Spleen (tissue), 11 donors: ENCODE results near the gene TMED4. TPM values are rescaled to one million over a fixed set of nuclear protein-coding genes. Genes with fewer than 3 reads are reported as not detected.
"Not testable (repeated sequence)": the region's sequence is repeated elsewhere in the genome, so short reads cannot be mapped to it uniquely, and the experiment has no call there.

ENCODE experiments used
- DNase-seq: peaks from one replicate; pipeline ENCODE4 v3.0.0-alpha.2; 2020
- H3K27ac ChIP-seq, 8 donors: fragments of 200-600 bp; sonication (generic) in 7 of 8; 1 replicate in 4 of 8; 2 replicates in 4 of 8; pipeline versions ENCODE4 v1.5.0 to v1.8.0; 2016 to 2021; ENCODE audit warnings: inconsistent platforms in 4 of 8, mild to moderate bottlenecking in 4 of 8, moderate library complexity in 1 of 8
- H3K27me3 ChIP-seq, 7 donors: fragments of 200-600 bp; sonication (generic) in 6 of 7; replicated peaks in 1 of 7; 1 replicate in 4 of 7; 2 replicates in 3 of 7; pipeline versions ENCODE4 v1.5.0 to v1.8.0; 2016 to 2021; ENCODE audit warnings: inconsistent platforms in 3 of 7, mild to moderate bottlenecking in 1 of 7
- H3K36me3 ChIP-seq, 6 donors: fragments of 200-600 bp; sonication (generic) in 5 of 6; 1 replicate in 4 of 6; 2 replicates in 2 of 6; pipeline versions ENCODE4 v1.5.0 to v1.8.0; 2016 to 2021; ENCODE audit warnings: inconsistent platforms in 2 of 6
- H3K4me1 ChIP-seq, 6 donors: fragments of 200-600 bp; sonication (generic) in 5 of 6; 1 replicate in 3 of 6; 2 replicates in 3 of 6; pipeline versions ENCODE4 v1.5.0 to v1.8.0; 2016 to 2021; ENCODE audit warnings: inconsistent platforms in 3 of 6
- H3K4me3 ChIP-seq, 8 donors: fragments of 200-600 bp; sonication (generic) in 7 of 8; 1 replicate in 4 of 8; 2 replicates in 4 of 8; pipeline versions ENCODE4 v1.5.0 to v1.8.0; 2016 to 2021; ENCODE audit warnings: inconsistent platforms in 4 of 8, mild to moderate bottlenecking in 4 of 8, moderate library complexity in 2 of 8
- H3K9me3 ChIP-seq, 8 donors: fragments of 200-600 bp; sonication (generic) in 7 of 8; 1 replicate in 4 of 8; 2 replicates in 4 of 8; pipeline versions ENCODE4 v1.5.0 to v1.8.0; 2016 to 2021; ENCODE audit warnings: inconsistent platforms in 4 of 8
- POLR2A ChIP-seq, 3 donors: fragments of 450-650 bp; IDR thresholded peaks; one replicate each; pipeline ENCODE4 v1.5.1; 2017; ENCODE audit warnings: antibody characterized with exemption in 3 of 3, mild to moderate bottlenecking in 1 of 3
- POLR2AphosphoS5 ChIP-seq, 3 donors: sonication (generic); formaldehyde crosslinking; IDR thresholded peaks; one replicate each; pipeline ENCODE4 v1.5.1; 2017; ENCODE audit warnings: antibody characterized with exemption in 3 of 3
- WGBS, 5 donors: extraction: QIAGEN DNeasy Blood & Tissue Kit in 3 of 5; methylation state at CpG; one replicate each; pipeline versions ENCODE4 v1.1.5 to v1.1.7; 2013 to 2018; 5-methylcytosine and 5-hydroxymethylcytosine counted together
- intact Hi-C: fragments of 100-400 bp; cut with DNase I; formaldehyde crosslinking; loops from one replicate; pipeline ENCODE4 v1.15.0; 2023; ENCODE audit warnings: low total_unique reads
- polyA plus RNA-seq, 3 donors: library from polyadenylated mRNA; stranded (reverse); fragments of 200-250 nt; gene quantifications; one replicate each; pipeline ENCODE4 v1.2.1, GENCODE V29; 2013
- total RNA-seq, 7 donors: library from RNA; depleted of rRNA in 3 of 7; stranded (reverse); fragments of >200 nt in 3 of 7; fragmentation: NEBNext Ultra II Directional in 4 of 7; extraction: Animal tissue kit (Norgen Biotek cat#: 25700) in 4 of 7; gene quantifications; one replicate each; pipeline versions ENCODE4 v1.1.0 to v1.2.1, GENCODE V29; 2016 to 2021
- TF ChIP-seq, protein P1 (sequence below), 11 experiments: fragments of 200-600 bp in 7 of 11; fragments of 450-650 bp in 4 of 11; sonication (generic) in 4 of 11; IDR thresholded peaks in 8 of 11; conservative IDR thresholded peaks in 3 of 11; 1 replicate in 7 of 11; 2 replicates in 4 of 11; pipeline versions ENCODE4 v1.4.0 to v1.8.0; 2016 to 2021; ENCODE audit warnings: antibody characterized with exemption in 11 of 11, inconsistent platforms in 4 of 11, mild to moderate bottlenecking in 1 of 11
- donor health status: healthy with polysubstance abuse.
- donor health status: DM: no; HTN: no; CAD: no; lungs with moderate emphysema.
- donor health status: DM: no; HTN: no; CAD: no.
- donor health status: Bipolar disorder and iron deficiency.
- donor health status: healthy.
- donor health status: DM: no; HTN: no; CAD: no.
- donor health status: DM: yes; HTN: yes; CAD: no.

TMED4 gene
- total and polyA plus RNA-seq, 10 donors, result 26.1 to 105 (median 59.6) TPM

DNA sequence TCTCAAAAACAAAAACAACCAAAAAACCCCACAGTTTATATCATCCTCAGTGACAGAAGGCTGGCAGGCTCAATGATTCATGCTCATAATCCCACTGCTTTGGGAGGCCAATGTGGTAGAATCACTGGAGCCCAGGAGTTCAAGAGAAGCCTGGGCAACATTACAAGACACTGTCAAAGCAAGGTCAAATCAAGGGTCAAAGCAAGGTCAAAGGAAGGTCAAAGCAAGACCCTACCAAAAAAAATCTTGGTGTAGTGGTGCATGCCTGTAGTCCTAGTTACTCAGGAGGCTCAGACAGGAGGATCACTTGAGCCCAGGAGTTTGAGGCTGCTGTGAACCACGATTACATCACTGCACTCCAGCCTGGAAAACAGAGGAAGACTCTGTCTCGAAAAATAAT, 26.7 kb downstream of the TMED4 start:
- 64 to 87% (median 76%) methylated on average over 2 of the region's 2 CpGs for WGBS, 5 donors
- TF ChIP-seq POLR2AphosphoS5 (IDR thresholded peaks at IDR 0.05) (no peak), POLR2A (IDR thresholded peaks at IDR 0.05) (no peak)
- TF ChIP-seq, protein P1, sequence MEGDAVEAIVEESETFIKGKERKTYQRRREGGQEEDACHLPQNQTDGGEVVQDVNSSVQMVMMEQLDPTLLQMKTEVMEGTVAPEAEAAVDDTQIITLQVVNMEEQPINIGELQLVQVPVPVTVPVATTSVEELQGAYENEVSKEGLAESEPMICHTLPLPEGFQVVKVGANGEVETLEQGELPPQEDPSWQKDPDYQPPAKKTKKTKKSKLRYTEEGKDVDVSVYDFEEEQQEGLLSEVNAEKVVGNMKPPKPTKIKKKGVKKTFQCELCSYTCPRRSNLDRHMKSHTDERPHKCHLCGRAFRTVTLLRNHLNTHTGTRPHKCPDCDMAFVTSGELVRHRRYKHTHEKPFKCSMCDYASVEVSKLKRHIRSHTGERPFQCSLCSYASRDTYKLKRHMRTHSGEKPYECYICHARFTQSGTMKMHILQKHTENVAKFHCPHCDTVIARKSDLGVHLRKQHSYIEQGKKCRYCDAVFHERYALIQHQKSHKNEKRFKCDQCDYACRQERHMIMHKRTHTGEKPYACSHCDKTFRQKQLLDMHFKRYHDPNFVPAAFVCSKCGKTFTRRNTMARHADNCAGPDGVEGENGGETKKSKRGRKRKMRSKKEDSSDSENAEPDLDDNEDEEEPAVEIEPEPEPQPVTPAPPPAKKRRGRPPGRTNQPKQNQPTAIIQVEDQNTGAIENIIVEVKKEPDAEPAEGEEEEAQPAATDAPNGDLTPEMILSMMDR (IDR thresholded peaks at IDR 0.05 in 8 of 11, conservative IDR thresholded peaks at IDR 0.05 in 3 of 11), result no peak
- Histone ChIP-seq H3K4me3 (no peak overlapping the region), H3K9me3 (no peaks in the 10 kb centered on the region), H3K36me3 (no peaks in the 10 kb centered on the region), H3K27ac (no peak overlapping the region), H3K4me1 (no peaks in the 10 kb centered on the region), H3K27me3 (no peaks in the 10 kb centered on the region)
- intact Hi-C loops, result no loop called here
- no peak for DNase-seq

DNA sequence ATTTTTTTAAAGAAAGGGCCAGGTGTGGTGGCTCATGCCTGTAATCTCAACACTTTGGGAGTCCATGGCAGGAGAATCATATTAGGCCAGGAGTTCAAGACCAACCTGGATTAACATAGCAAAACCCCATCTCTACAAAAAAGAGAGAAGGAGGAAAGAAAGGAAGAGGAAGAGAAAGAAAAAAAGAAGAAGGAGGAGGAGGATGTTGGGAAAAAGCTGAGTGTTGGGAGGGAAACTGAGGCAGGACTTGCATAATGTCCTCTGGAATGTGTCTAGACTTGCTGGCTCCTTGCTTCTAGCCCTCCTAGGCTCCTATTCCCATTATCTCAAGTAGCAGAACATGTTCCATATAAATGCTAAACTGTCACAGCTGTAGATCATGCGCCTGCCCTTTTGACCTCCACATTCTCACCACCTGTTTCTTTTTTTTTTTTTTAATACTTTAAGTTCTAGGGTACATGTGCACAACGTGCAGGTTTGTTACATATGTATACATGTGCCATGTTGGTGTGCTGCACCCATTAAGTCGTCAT, 29.5 kb downstream of the TMED4 start:
- H3K27ac ChIP-seq, H3K36me3 ChIP-seq, H3K4me1 ChIP-seq, H3K4me3 ChIP-seq, DNase-seq, H3K27me3 ChIP-seq, intact Hi-C loops, H3K9me3 ChIP-seq: not testable (repeated sequence)
- WGBS, 5 donors, result 57 to 85% (median 69%) methylated on average over 2 to 3 of the region's 3 CpGs

DNA sequence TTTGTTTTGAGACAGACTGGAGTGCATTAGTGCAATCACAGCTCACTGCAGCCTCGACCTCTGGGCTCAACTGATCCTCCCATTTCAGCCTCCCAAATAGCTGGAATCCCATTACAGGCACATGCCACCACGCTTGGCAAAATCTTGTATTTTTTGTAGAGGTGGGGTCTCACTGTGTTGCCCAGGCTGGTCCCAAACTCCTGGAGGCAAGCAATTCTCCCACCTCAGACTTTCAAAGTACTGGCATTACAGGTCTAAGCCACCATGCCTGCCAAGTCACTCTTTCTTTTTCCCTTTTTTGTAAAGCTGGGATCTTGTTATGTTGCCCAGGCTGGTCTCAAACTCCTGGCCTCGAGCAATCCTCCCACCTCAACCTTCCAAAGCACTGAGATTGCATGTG, 32.6 kb downstream of the TMED4 start:
- Histone ChIP-seq H3K27me3 (peaks cover 0 to 4% (median 0%) of the 10 kb centered on the region in 7 donors), H3K4me3 (no peak overlapping the region), H3K27ac (no peak overlapping the region), H3K9me3 (no peaks in the 10 kb centered on the region), H3K4me1 (no peaks in the 10 kb centered on the region), H3K36me3 (no peaks in the 10 kb centered on the region)
- intact Hi-C loops, result no loop called here
- TF ChIP-seq POLR2A (IDR thresholded peaks at IDR 0.05) (no peak), POLR2AphosphoS5 (IDR thresholded peaks at IDR 0.05) (no peak)
- TF ChIP-seq, protein P1 (IDR thresholded peaks at IDR 0.05 in 8 of 11, conservative IDR thresholded peaks at IDR 0.05 in 3 of 11), result no peak
- WGBS, 5 donors, result 58 to 82% (median 71%) methylated on average over 3 of the region's 3 CpGs
- DNase-seq, result no peak

DNA sequence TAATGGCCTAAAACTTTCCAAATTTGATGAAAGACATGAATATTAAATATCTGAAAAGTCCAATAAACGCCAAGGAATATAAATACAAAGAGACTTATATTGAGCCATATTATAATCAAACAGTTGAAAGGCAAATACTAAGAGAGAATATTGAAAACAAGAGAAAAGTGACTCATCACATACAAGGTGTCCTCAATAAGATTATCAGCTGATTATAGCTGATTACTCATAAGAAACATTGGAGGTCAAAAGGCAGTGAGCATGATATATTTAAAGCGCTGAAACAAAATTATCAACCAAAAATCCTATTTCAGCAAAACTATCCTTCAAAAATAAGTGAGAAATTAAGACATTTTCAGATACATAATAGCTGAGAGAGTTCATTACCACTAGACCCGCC, 33.1 kb downstream of the TMED4 start:
- H3K27ac ChIP-seq, result no peak overlapping the region
- intact Hi-C loops, result no loop called here
- H3K27me3 ChIP-seq, result peaks cover 0 to 4% (median 0%) of the 10 kb centered on the region in 7 donors
- no peak overlapping the region for H3K4me3 ChIP-seq
- H3K36me3 ChIP-seq, result no peaks in the 10 kb centered on the region
- no peaks in the 10 kb centered on the region for H3K4me1 ChIP-seq
- DNase-seq, result no peak
- TF ChIP-seq POLR2AphosphoS5 (IDR thresholded peaks at IDR 0.05) (no peak), POLR2A (IDR thresholded peaks at IDR 0.05) (no peak)
- TF ChIP-seq, protein P1 (IDR thresholded peaks at IDR 0.05 in 8 of 11, conservative IDR thresholded peaks at IDR 0.05 in 3 of 11), result no peak
- WGBS, 5 donors, result 83 to 93% (median 91%) methylated on average over 3 of the region's 3 CpGs
- H3K9me3 ChIP-seq, result no peaks in the 10 kb centered on the region
